OCI-LY3 (cell line): Measurements from ENCODE around the gene KLF2.

Source experiments
- H2AFZ ChIP-seq: fragments of 200-600, 300-600 bp; shearing (Covaris generic); 2 replicates; pipeline ENCODE4 v1.6.0; 2014; ENCODE audit warnings: antibody characterized with exemption, low read depth, low read length
- H3K27ac ChIP-seq: fragments of 200-600, 300-600 bp; sonication (generic); 2 replicates; pipeline ENCODE4 v1.5.1; 2014; ENCODE audit warnings: mild to moderate bottlenecking, low read length, moderate library complexity, mixed read lengths
- H3K27me3 ChIP-seq: fragments of 200-600, 300-600 bp; sonication (generic); 2 replicates; pipeline ENCODE4 v1.6.1; 2014; ENCODE audit warnings: low read depth, low read length, mixed read lengths
- H3K36me3 ChIP-seq: fragments of 200-600, 300-600 bp; sonication (generic); replicated peaks from 2 replicates; pipeline ENCODE3; 2014; ENCODE audit warnings: low read depth, low read length, mixed read lengths
- H3K4me1 ChIP-seq: fragments of 300-600, 200-600 bp; sonication (generic); 2 replicates; pipeline ENCODE4 v1.6.1; 2014; ENCODE audit warnings: low read length, mixed read lengths
- H3K4me2 ChIP-seq: fragments of 200-600, 300-600 bp; sonication (generic); 2 replicates; pipeline ENCODE4 v1.6.1; 2014; ENCODE audit warnings: low read length, mixed read lengths
- H3K4me3 ChIP-seq: fragments of 300-600, 200-600 bp; sonication (generic); 2 replicates; pipeline ENCODE4 v1.5.1; 2014; ENCODE audit warnings: antibody characterized with exemption, mild to moderate bottlenecking, low read length, moderate library complexity
- H3K79me2 ChIP-seq: fragments of 300-600, 200-600 bp; shearing (Covaris generic); 2 replicates; pipeline ENCODE4 v1.6.1; 2014; ENCODE audit warnings: mild to moderate bottlenecking, low read length, mixed read lengths
- H3K9ac ChIP-seq: fragments of 300-600, 200-600 bp; shearing (Covaris generic); 2 replicates; pipeline ENCODE4 v1.6.0; 2014; ENCODE audit warnings: mild to moderate bottlenecking, low read length, moderate library complexity
- H3K9me3 ChIP-seq: fragments of 200-600, 300-600 bp; shearing (Covaris generic); 2 replicates; pipeline ENCODE4 v1.6.1; 2014; ENCODE audit warnings: low read length, mixed read lengths; ENCODE audit not compliant: insufficient read depth
- H4K20me1 ChIP-seq: fragments of 200-600, 300-600 bp; sonication (generic); 2 replicates; pipeline ENCODE4 v1.6.1; 2016; ENCODE audit warnings: low read length, mixed read lengths; ENCODE audit not compliant: insufficient read depth
- EZH2phosphoT487 ChIP-seq: fragments of 200-600 bp; shearing (Covaris generic); IDR thresholded peaks from 2 replicates; pipeline ENCODE4 v1.6.1; 2018; ENCODE audit warnings: antibody characterized with exemption, mixed run types, low read depth
- TF ChIP-seq, protein P1 (sequence below): fragments of 200-600, 300-600 bp; sonication (generic); IDR thresholded peaks from 2 replicates; pipeline ENCODE4 v1.5.1; 2014; ENCODE audit warnings: antibody characterized with exemption, low read length, low read depth

The KLF2 gene

DNA sequence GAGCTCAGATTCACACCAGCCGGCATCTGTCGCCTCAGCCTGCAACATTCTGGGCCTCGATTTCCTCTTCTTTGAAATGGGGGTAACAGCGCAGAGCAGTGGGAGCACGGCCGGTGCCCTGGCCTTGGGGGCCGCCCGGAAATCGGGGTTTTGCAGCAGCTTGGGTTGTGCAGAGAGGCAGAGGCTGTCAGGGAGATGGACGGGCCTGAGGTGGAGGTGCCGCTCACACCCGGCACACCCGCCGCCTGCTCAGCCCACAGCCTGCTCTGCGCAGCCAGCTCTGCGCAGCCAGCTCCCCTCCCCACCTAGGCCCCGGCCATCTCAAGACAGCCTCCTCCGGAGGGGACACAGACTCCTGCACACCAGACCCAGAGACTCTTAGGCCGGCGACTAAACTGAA, 10.6 kb downstream of the KLF2 start:
- Histone ChIP-seq H2AFZ (no peak overlapping the region), H3K27me3 (peaks cover 72% of the 10 kb centered on the region), H3K9me3 (no peaks in the 10 kb centered on the region), H3K36me3 (no peaks in the 10 kb centered on the region), H3K4me1 (peaks cover 28% of the 10 kb centered on the region), H3K27ac (no peak overlapping the region), H3K9ac (no peak overlapping the region), H4K20me1 (peaks cover 41% of the 10 kb centered on the region), H3K79me2 (no peaks in the 10 kb centered on the region), H3K4me3 (no peak overlapping the region), H3K4me2 (no peak overlapping the region)
- TF ChIP-seq, protein P1, sequence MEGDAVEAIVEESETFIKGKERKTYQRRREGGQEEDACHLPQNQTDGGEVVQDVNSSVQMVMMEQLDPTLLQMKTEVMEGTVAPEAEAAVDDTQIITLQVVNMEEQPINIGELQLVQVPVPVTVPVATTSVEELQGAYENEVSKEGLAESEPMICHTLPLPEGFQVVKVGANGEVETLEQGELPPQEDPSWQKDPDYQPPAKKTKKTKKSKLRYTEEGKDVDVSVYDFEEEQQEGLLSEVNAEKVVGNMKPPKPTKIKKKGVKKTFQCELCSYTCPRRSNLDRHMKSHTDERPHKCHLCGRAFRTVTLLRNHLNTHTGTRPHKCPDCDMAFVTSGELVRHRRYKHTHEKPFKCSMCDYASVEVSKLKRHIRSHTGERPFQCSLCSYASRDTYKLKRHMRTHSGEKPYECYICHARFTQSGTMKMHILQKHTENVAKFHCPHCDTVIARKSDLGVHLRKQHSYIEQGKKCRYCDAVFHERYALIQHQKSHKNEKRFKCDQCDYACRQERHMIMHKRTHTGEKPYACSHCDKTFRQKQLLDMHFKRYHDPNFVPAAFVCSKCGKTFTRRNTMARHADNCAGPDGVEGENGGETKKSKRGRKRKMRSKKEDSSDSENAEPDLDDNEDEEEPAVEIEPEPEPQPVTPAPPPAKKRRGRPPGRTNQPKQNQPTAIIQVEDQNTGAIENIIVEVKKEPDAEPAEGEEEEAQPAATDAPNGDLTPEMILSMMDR, result no peak
- TF ChIP-seq EZH2phosphoT487, result no peak

DNA sequence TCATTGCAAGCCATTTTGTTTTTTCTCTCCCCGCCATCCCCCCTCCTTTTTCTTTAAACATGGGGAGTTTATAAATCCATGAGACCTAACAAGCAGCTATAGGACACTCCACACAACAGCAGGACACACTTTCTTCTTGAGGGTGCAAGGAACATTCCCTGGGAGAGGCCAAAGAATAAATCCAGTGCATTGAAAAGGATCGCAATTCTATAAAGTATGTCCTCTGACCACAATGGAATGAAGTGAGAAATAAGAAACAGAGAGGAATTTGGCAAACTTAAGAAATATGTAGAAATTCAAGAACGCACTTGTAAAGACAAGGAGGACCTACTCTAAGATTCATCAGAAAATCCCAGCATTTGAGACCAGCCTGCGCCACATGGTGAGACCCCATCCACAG, 11.9 kb downstream of the KLF2 start:
- Histone ChIP-seq H3K9ac (no peak overlapping the region), H3K4me2 (no peak overlapping the region)

DNA sequence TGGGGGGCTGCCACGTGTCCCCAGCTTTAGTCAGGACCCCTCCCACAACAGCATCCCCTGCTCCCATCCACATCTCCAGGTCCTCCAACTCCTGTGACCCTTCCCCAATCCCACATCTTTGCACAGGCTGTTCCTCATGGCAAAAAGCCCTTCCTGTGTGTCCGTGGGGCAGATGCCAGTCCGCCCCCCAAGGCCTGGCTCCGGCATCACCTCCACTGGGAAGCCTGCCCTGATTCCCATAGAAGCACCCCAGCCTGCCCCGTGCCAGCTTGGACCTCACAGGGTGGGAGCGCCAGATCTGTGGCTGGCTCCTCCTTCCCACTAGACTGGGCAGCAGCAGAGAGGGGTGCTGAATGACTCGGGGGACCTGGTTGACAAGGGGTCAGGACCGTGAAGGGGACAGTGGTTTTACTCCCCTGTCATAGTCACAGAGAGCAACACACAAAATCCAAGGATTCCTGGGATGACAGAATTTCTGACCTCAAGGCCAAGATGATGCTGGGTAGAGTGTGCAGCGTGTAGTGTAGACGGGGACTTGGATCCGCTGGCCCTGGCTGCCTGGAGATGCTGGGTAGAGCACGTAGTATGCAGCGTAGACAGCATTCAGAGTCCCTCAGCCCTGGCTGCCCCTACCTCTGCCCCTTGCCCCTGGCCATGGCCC, 13.3 kb downstream of the KLF2 start:
- no peak overlapping the region for H3K9ac ChIP-seq
- H3K36me3 ChIP-seq, result no peaks in the 10 kb centered on the region
- no peaks in the 10 kb centered on the region for H3K79me2 ChIP-seq
- H3K27ac ChIP-seq, result no peak overlapping the region
- H4K20me1 ChIP-seq, result peaks cover 31% of the 10 kb centered on the region
- peaks cover 66% of the 10 kb centered on the region for H3K27me3 ChIP-seq
- H2AFZ ChIP-seq, result no peak overlapping the region
- H3K9me3 ChIP-seq, result peaks cover 4% of the 10 kb centered on the region; the same call in 1 of the 2 replicates
- H3K4me1 ChIP-seq, result peaks cover 41% of the 10 kb centered on the region
- H3K4me3 ChIP-seq, result peak overlapping the region; percentile 51; the same call in 1 of the 2 replicates
- TF ChIP-seq, protein P1, result no peak
- no peak for TF ChIP-seq EZH2phosphoT487
- peak overlapping the region; percentile 77 for H3K4me2 ChIP-seq

More for the DNA sequence above, 11.9 kb downstream of the KLF2 start:
- H4K20me1 ChIP-seq, result peaks cover 36% of the 10 kb centered on the region
- H3K4me1 ChIP-seq, result peaks cover 27% of the 10 kb centered on the region
- H3K4me3 ChIP-seq, result no peak overlapping the region
- H3K27ac ChIP-seq, result no peak overlapping the region
- TF ChIP-seq, protein P1, result no peak
- TF ChIP-seq EZH2phosphoT487, result no peak
- H3K9me3 ChIP-seq, result peaks cover 4% of the 10 kb centered on the region; the same call in 1 of the 2 replicates
- no peak overlapping the region for H2AFZ ChIP-seq
- no peaks in the 10 kb centered on the region for H3K36me3 ChIP-seq
- peaks cover 73% of the 10 kb centered on the region for H3K27me3 ChIP-seq
- H3K79me2 ChIP-seq, result no peaks in the 10 kb centered on the region

DNA sequence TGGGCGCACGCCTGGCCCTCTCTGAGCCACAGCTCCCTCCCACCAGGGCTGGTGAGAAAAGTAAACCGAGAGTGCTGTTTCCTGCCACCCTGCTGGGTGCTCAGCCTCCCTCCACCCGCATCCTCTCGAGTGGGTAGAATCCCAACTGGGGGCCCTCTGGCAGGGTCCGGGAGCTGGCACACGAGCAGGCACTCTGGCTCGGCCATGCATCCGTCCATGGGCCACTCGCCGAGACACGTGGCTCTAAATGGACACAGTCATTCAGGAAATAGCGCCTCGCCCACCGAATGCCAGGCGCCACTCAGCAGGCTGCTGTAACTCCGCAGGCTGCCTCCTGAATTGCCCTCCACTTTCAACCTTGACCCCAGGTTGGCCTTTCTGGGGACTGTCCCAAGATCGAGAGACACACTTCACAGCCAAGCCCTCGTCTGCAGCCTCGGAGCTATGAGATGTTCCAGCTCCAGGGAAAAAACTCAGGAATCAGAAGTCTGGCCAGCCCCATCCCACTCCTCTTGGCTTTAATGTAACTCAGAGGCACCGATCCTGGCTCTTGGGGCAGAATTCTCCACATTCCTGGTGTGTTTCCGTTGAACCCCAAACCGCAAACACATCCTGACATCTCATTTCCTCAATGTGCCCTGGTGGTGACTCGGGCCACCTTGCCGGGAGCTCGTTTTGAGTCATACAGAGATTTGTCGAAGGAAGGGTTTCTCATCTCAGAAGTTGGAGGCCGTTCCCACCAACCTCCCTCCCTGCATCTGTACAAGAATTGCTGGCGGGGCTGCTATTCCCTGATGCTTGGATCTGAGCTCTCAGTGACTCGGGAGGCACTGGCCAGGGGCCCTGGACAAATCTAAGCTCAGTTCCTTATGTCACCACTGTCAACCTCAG, 14.1 kb downstream of the KLF2 start:
- Histone ChIP-seq H3K27ac (no peak overlapping the region), H3K4me2 (peak overlapping the region; percentile 77)

More for the DNA sequence above, 14.1 kb downstream of the KLF2 start:
- Histone ChIP-seq H2AFZ (no peak overlapping the region), H3K9me3 (peaks cover 4% of the 10 kb centered on the region; the same call in 1 of the 2 replicates), H3K9ac (no peak overlapping the region), H3K4me1 (peaks cover 46% of the 10 kb centered on the region), H3K36me3 (no peaks in the 10 kb centered on the region), H3K4me3 (peak overlapping the region; percentile 51), H4K20me1 (peaks cover 31% of the 10 kb centered on the region), H3K79me2 (no peaks in the 10 kb centered on the region), H3K27me3 (peaks cover 58% of the 10 kb centered on the region)
- TF ChIP-seq EZH2phosphoT487, result peak; percentile 97
- TF ChIP-seq, protein P1, result no peak
